KMS-11 (cell line): ENCODE results near the gene OR2H2.

Experiments
- H2AFZ ChIP-seq: fragments of 200-600 bp; sonication (generic); 2 replicates; pipeline ENCODE4 v1.6.1; 2016; ENCODE audit warnings: antibody characterized with exemption, mixed run types, low read depth
- H3K27ac ChIP-seq: fragments of 200-600 bp; sonication (generic); 2 replicates; pipeline ENCODE4 v1.6.1; 2016; ENCODE audit warnings: mild to moderate bottlenecking, mixed run types
- H3K27me3 ChIP-seq: fragments of 200-600 bp; sonication (generic); 2 replicates; pipeline ENCODE4 v1.6.1; 2017; ENCODE audit warnings: mild to moderate bottlenecking, low read depth, mixed run types, moderate library complexity; ENCODE audit not compliant: insufficient read depth
- H3K36me3 ChIP-seq: fragments of 200-600 bp; sonication (generic); 2 replicates; pipeline ENCODE4 v1.6.1; 2017; ENCODE audit warnings: mild to moderate bottlenecking, mixed run types; ENCODE audit not compliant: insufficient read depth
- H3K4me1 ChIP-seq: fragments of 200-600 bp; sonication (generic); 2 replicates; pipeline ENCODE4 v1.6.1; 2016; ENCODE audit warnings: mild to moderate bottlenecking, low read depth, mixed run types; ENCODE audit not compliant: poor library complexity, severe bottlenecking
- H3K4me2 ChIP-seq: fragments of 200-600 bp; sonication (generic); 2 replicates; pipeline ENCODE4 v1.7.0; 2016; ENCODE audit warnings: mild to moderate bottlenecking, mixed run types
- H3K4me3 ChIP-seq: fragments of 200-600 bp; sonication (generic); IDR thresholded peaks from 2 replicates; pipeline ENCODE4 v1.6.1; 2017; ENCODE audit warnings: low read depth, low read length, mixed read lengths; ENCODE audit not compliant: insufficient read depth
- H3K79me2 ChIP-seq: fragments of 200-600 bp; sonication (generic); 2 replicates; pipeline ENCODE4 v1.6.1; 2016; ENCODE audit warnings: low read depth, mixed run types; ENCODE audit not compliant: insufficient read depth
- H3K9ac ChIP-seq: fragments of 200-600 bp; sonication (generic); 2 replicates; pipeline ENCODE4 v1.6.1; 2016; ENCODE audit warnings: mild to moderate bottlenecking, mixed run types
- H4K20me1 ChIP-seq: fragments of 200-600 bp; sonication (generic); 2 replicates; pipeline ENCODE4 v1.6.1; 2016; ENCODE audit warnings: mild to moderate bottlenecking, mixed run types; ENCODE audit not compliant: insufficient read depth
- TF ChIP-seq, protein P1 (sequence below): fragments of 200-600 bp; sonication (generic); conservative IDR thresholded peaks from 2 replicates; pipeline ENCODE4 v1.6.1; 2017; ENCODE audit warnings: low read depth, mild to moderate bottlenecking, antibody characterized with exemption, low read length, moderate library complexity, mixed read lengths

Gene OR2H2

DNA sequence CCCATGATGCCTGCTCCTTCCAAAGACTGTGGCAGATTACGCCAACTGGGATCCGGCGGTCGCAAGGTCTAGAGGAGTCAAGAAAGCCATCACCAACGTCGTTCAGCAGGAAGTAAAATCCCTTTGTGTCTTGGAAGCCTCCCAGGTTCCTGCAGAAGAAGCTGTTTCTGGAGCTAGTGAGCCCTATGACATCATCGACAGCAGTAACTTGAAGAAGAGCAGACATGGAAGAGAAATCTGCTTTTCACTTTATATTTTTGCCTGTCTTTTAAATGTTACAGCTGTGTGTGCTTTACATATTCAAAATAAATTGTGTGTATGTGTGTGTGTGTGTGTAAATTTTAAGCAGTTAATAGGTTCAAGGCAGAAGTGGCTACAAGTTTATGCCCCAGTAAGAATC lies 7.4 kb upstream of the OR2H2 start:
- Histone ChIP-seq H3K36me3 (no peaks in the 10 kb centered on the region), H3K9ac (no peak overlapping the region), H3K27me3 (no peaks in the 10 kb centered on the region), H3K4me1 (no peaks in the 10 kb centered on the region), H3K4me2 (no peak overlapping the region), H3K27ac (no peak overlapping the region), H2AFZ (no peak overlapping the region), H3K79me2 (no peaks in the 10 kb centered on the region), H3K4me3 (no peak overlapping the region), H4K20me1 (no peaks in the 10 kb centered on the region)
- TF ChIP-seq, protein P1, sequence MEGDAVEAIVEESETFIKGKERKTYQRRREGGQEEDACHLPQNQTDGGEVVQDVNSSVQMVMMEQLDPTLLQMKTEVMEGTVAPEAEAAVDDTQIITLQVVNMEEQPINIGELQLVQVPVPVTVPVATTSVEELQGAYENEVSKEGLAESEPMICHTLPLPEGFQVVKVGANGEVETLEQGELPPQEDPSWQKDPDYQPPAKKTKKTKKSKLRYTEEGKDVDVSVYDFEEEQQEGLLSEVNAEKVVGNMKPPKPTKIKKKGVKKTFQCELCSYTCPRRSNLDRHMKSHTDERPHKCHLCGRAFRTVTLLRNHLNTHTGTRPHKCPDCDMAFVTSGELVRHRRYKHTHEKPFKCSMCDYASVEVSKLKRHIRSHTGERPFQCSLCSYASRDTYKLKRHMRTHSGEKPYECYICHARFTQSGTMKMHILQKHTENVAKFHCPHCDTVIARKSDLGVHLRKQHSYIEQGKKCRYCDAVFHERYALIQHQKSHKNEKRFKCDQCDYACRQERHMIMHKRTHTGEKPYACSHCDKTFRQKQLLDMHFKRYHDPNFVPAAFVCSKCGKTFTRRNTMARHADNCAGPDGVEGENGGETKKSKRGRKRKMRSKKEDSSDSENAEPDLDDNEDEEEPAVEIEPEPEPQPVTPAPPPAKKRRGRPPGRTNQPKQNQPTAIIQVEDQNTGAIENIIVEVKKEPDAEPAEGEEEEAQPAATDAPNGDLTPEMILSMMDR, result no peak

- Histone ChIP-seq H2AFZ (no peak overlapping the region), H3K4me3 (no peak overlapping the region), H3K79me2 (no peaks in the 10 kb centered on the region), H3K27me3 (no peaks in the 10 kb centered on the region), H3K27ac (no peak overlapping the region), H3K4me2 (no peak overlapping the region), H3K4me1 (no peaks in the 10 kb centered on the region), H3K9ac (no peak overlapping the region), H4K20me1 (no peaks in the 10 kb centered on the region), H3K36me3 (no peaks in the 10 kb centered on the region)
- TF ChIP-seq, protein P1, result peak; percentile 98
Measured at GRCh38 chr6:29589423-29590048, 4.6 kb downstream of the OR2H2 start.

- no peaks in the 10 kb centered on the region for H3K27me3 ChIP-seq
- no peaks in the 10 kb centered on the region for H3K79me2 ChIP-seq
- no peaks in the 10 kb centered on the region for H3K4me1 ChIP-seq
- no peak overlapping the region for H3K4me3 ChIP-seq
- H4K20me1 ChIP-seq, result no peaks in the 10 kb centered on the region
- H3K27ac ChIP-seq, result no peak overlapping the region
- H3K36me3 ChIP-seq, result no peaks in the 10 kb centered on the region
- no peak overlapping the region for H3K9ac ChIP-seq
- no peak overlapping the region for H2AFZ ChIP-seq
- no peak overlapping the region for H3K4me2 ChIP-seq
- TF ChIP-seq, protein P1, result no peak
Measured at GRCh38 chr6:29590218-29590808, 5.4 kb downstream of the OR2H2 start.

DNA sequence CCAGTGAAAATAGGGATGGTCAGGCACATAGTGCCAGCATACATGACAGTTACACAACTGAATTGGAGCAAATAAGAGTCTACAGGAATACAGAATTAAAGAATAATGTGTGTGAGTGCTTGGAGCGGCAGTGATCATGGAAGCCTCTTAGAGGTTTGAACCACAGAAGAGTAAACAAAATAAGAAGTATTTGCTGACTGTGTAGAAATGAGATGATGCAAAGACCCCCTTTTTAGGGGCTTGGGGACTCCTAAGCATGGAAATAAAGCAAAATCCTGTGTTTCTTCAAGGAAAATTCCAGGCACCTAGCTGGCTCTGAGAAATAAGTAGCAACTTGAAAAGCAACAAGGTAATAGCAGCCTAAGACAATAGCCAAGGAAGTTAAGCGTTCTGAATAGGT lies 6.8 kb downstream of the OR2H2 start:
- Histone ChIP-seq H3K4me3 (no peak overlapping the region), H3K27ac (no peak overlapping the region)

More for the DNA sequence above, 6.8 kb downstream of the OR2H2 start:
- H3K79me2 ChIP-seq, result no peaks in the 10 kb centered on the region
- H3K4me2 ChIP-seq, result no peak overlapping the region
- H3K36me3 ChIP-seq, result no peaks in the 10 kb centered on the region
- no peaks in the 10 kb centered on the region for H3K27me3 ChIP-seq
- H3K4me1 ChIP-seq, result no peaks in the 10 kb centered on the region
- no peak overlapping the region for H3K9ac ChIP-seq
- H4K20me1 ChIP-seq, result no peaks in the 10 kb centered on the region
- no peak overlapping the region for H2AFZ ChIP-seq
- TF ChIP-seq, protein P1, result no peak
